Stimulated activated CD4-positive, alpha-beta T cell treated with anti-CD3 and anti-CD28 coated beads, Interleukin-4, amount 100 ng/mL, for 4 hours (primary cell): Measurements from ENCODE around the gene FARP1.

Experiments
- DNase-seq, 2 experiments: peaks; one replicate each; pipeline ENCODE4 v3.0.0-alpha.2; 2020

Gene FARP1

DNA sequence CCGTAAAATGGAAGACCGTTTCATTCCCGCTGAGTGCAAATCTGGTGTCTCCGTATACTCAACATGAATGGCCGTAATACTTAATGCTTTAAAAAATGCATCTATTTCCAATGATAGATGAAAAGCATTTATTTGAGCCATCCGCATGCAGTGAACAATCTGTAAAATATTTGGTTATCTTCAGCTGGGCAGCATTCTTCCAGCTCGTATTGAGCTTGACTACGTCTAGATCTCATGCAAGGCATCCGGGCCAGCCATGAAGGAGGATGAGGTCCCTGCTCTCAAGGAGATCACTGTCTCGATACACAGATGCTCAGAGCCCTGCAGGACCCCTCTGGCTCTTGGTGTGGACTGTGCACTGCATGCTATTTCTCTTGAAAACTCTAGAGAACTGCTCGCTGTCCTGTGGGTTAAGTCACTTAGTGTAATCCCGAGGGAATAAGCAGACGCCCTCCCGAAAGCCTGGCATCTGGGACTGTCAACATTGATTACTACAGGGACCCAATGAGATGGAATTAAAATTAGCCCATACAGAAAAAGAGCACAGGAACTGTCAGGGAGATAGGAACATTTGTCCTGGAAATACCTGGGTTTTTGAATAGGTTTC, 146.5 kb downstream of the FARP1 start:
- DNase-seq, result no peak

DNA sequence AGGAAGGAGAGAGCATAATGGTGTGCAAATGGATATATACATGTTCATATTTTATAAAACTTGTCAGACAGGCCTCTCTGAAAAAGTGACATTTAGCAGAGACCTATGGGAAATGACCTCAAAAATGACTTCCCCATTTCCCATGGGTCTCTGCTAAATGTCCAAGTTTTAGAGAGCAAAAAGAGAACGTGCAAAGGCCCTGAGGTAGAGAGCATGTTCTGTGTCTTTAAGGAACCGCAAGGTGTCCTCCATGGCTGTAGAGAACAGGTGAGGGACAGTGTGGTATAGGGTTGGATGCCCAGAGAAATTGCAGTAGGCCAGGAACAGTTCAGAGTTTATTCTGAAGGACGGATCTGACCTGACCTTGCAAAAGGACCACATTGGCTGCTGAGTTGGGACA, 147.4 kb downstream of the FARP1 start:
- DNase-seq, result no peak

GRCh38 chr13:98291658-98292057, 148.8 kb downstream of the FARP1 start:
- DNase-seq, result no peak

DNA sequence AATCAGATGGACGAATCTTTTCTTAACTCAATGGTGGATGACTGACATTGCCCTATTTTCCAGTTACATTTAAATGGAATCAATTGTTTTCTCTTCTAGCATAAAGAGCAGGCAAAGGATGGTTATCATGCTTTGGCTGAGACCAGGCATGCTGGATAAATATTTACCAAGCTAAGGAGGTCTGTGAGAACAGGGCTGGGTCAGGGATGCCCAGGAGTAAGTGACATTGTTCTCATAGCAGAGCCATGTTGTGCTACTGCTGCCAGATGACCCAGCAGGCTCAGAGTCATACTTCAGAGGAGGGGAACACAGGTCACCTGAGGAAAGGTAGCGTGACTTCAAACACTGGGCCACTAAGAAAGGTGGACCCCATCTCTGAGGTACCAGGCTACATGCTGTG, 150.2 kb downstream of the FARP1 start:
- DNase-seq, result no peak

- no peak for DNase-seq
Observed at GRCh38 chr13:98293570-98294142, 150.8 kb downstream of the FARP1 start.

- DNase-seq, result no peak
Observed at GRCh38 chr13:98295371-98295770, 152.5 kb downstream of the FARP1 start.

DNA sequence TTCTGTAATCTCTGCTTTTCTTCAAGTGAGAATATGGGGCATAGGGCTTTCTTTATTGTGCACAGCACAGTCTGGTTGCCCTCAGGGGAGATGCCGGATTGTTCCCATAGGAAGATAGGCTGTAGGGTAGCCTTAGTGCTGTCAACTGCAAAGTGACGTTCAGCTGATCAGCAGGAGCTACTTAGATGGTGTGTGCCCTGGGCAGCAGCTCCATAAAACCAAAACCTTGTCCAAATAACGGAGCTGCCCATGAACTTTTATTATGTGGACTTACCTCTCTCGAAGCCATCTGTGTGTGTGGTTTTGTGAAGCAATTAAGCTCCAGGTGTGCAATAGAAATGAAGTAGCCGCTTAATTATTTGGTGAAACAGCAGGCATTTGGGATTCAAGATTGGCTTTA, 154.2 kb downstream of the FARP1 start:
- DNase-seq, result no peak

DNA sequence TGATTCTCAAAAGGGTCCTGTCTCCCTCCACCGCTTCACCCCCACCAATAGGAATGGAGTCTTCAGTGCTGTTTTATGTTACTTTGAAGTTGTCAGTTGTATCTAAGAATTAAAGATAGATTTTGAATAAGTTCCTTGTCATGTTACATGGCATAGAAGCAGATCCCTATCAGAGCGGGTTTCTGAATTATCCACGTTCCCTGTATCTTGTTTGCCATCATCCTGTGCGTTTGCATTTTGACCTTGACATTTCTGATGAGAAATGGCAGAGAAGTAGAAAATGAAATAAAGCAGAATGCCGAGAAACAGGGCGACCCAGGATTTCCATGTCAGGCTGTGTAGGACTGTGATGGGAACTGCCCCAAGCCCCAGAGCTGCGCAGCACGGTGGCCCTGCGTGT, 154.9 kb downstream of the FARP1 start:
- no peak for DNase-seq

- DNase-seq, result no peak
Observed at GRCh38 chr13:98298599-98298998, 155.7 kb downstream of the FARP1 start.

- DNase-seq, result no peak
Observed at GRCh38 chr13:98299235-98299965, 156.5 kb downstream of the FARP1 start.

- DNase-seq, result no peak
Observed at GRCh38 chr13:98299966-98300350, 157.1 kb downstream of the FARP1 start.

GRCh38 chr13:98300956-98301641, 158.2 kb downstream of the FARP1 start:
- DNase-seq, result no peak

GRCh38 chr13:98301721-98302120, 158.8 kb downstream of the FARP1 start:
- no peak for DNase-seq

DNA sequence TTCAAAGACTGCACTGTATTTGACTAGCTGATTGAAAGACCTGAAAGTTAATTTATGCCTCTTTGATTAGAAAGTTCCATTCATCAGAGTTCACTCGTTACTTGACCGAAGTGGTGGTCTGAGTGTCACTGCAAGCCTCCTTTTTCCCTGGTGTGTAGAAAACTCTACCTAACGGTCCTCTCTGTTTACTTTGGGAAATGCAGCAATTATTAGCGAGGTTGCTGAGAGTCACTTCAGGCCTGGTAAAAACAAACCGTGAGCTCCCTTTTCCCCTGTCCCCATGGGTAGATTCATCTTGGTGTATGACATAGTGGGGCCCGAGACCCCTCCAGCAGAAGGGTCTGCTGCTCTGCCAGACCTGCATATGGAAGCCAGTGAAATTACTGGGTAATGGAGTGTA, 161.0 kb downstream of the FARP1 start:
- no peak for DNase-seq

- DNase-seq, result no peak
Observed at GRCh38 chr13:98305670-98306069, 162.8 kb downstream of the FARP1 start.

DNA sequence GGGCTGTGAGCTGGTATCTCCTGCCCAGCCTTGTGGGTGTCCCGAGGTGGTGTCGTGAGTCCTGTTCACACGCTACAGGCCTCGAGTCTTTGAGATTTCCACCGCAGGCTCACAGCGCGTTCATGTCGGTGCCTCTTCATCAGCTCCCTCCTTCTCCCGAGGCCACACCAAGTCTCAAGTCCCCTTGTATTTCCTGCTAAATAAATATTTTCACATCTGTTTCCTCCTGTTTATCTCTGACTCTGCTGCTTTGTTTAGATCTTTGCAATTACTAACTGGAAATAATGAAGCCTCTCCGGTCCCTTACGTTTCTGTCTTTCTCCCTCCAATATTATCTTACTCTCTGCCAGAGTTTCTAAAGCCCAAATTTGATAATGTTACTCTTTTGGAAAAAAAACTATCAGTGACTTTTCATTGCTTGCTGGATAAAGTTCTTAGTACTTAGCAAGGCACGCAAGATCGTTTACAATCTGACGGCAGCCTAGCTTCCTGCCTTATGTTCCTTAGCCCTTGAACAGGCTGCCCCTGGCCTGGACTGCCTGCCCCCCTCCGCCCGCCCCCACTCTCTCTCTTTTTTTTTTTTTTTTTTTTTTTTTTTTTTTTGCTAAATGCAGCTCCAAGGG, 164.7 kb downstream of the FARP1 start:
- no peak for DNase-seq

GRCh38 chr13:98308086-98308911, 165.4 kb downstream of the FARP1 start:
- DNase-seq, result no peak

DNA sequence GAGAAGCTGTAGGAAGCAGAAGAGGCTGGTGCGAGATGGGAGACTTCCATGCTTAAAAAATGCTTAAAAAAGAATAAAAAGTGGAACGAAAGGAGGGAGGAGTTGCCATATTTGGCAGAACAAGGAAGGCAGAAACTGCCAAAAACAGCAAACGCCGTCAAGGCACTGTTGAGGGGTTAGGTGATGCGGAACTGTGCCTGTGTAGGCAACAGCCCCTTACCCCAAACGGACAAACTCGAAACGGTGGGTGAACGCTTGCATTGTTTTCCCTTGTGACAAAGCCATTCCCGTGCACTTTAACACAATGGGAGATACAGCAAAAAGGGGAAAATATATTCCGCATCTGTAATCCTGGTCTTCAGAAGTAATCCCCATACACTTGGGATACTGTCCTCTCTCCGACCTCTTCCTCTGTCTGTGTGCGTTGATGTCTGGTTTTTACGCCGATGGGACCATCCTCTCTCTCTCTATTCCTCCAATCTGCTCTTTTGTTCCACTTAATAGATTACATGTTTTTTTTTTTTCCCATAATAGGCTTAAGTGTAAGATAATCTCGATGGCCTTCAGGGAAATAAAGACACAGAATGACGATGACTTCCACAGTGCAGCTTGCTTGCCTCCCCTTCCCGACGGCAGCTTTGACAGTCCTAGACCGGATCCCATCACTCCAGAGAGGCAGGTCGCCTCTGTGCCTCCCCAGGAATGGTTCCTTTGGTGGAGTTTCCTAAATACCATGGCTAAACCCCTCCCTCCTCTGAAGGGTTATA, 166.9 kb downstream of the FARP1 start:
- DNase-seq, result no peak

- no peak for DNase-seq
Observed at GRCh38 chr13:98310485-98311199, 167.7 kb downstream of the FARP1 start.

DNA sequence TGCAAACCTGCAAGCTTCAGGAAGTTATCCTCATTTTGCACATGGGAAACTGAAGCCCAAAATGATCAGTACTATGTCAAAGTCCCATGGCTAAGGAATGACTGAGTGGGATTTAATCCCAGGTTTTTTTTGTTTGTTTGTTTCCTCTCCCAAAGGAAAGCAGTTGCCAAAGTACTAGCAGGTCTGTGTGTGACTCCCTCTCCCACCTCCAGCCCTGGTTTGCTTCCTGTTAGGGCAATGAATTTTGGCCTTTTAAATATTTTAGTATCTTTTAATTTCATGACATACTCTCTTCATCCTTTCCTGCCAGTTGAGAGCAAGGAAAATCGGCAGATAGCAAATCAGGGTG, 168.3 kb downstream of the FARP1 start:
- DNase-seq, result no peak

- no peak for DNase-seq
Observed at GRCh38 chr13:98312606-98313005, 169.7 kb downstream of the FARP1 start.
